ENCODE data around the gene AHSG. TPM values are rescaled to one million over a fixed set of nuclear protein-coding genes. Genes with fewer than 3 reads are reported as not detected.

AHSG gene
- total RNA-seq, 1 donor from 2014 or later: not detected

GRCh38 chr3:186613637-186614265, 891 bp downstream of the AHSG start:
- no peak for ATAC-seq
- DNase-seq (ENCODE audit: missing footprints): no peak
- intact Hi-C loops (cut with DNase I): loop anchor here (1.0 kb wide), 1 partner anchor 140 kb away; no protein-coding TSS in a partner anchor

- DNase-seq (ENCODE audit: missing footprints): no peak
- intact Hi-C loops (cut with DNase I): loop anchor here (1.0 kb wide), 1 partner anchor 139 kb away; no protein-coding TSS in a partner anchor
- no peak for ATAC-seq
These were observed 1.4 kb downstream of the AHSG start for GRCh38 chr3:186614266-186614596.

GRCh38 chr3:186614597-186615483, 2.0 kb downstream of the AHSG start:
- DNase-seq (ENCODE audit: missing footprints) (peak; percentile 80), ATAC-seq (peak; percentile 72)
- intact Hi-C loops (cut with DNase I): loop anchor here (1.0 to 5.0 kb wide), 3 partner anchors 138 to 633 kb away; no protein-coding TSS in a partner anchor

- intact Hi-C loops (cut with DNase I): loop anchor here (5.0 kb wide), 2 partner anchors 206 to 634 kb away; no protein-coding TSS in a partner anchor
- DNase-seq (ENCODE audit: missing footprints): no peak
- no peak for ATAC-seq
These were observed 3.4 kb downstream of the AHSG start for GRCh38 chr3:186616299-186616617.

- intact Hi-C loops (cut with DNase I): loop anchor here (5.0 kb wide), 2 partner anchors 205 to 635 kb away; no protein-coding TSS in a partner anchor
- peak; percentile 91 for DNase-seq (ENCODE audit: missing footprints)
- peak; percentile 95 for ATAC-seq
These were observed 4.4 kb downstream of the AHSG start for GRCh38 chr3:186617036-186617946.

GRCh38 chr3:186618318-186618938, 5.6 kb downstream of the AHSG start:
- ATAC-seq (no peak), DNase-seq (ENCODE audit: missing footprints) (no peak)
- intact Hi-C loops (cut with DNase I): loop anchor here (5.0 kb wide), 2 partner anchors 204 to 636 kb away; no protein-coding TSS in a partner anchor

GRCh38 chr3:186619787-186620212, 6.9 kb downstream of the AHSG start:
- no peak for ATAC-seq
- no peak for DNase-seq (ENCODE audit: missing footprints)
- intact Hi-C loops (cut with DNase I): loop anchor here (5.0 kb wide), 2 partner anchors 203 to 637 kb away; no protein-coding TSS in a partner anchor

- ATAC-seq: no peak
- DNase-seq (ENCODE audit: missing footprints): no peak
- intact Hi-C loops (cut with DNase I): no loop called here
These were observed 7.6 kb downstream of the AHSG start for GRCh38 chr3:186620213-186621092.

GRCh38 chr3:186621894-186622650, 9.2 kb downstream of the AHSG start:
- intact Hi-C loops (cut with DNase I): no loop called here
- DNase-seq (ENCODE audit: missing footprints) (no peak), ATAC-seq (no peak)

- intact Hi-C loops (cut with DNase I): no loop called here
- no peak for ATAC-seq
- no peak for DNase-seq (ENCODE audit: missing footprints)
These were observed 9.9 kb downstream of the AHSG start for GRCh38 chr3:186622651-186623310.

GRCh38 chr3:186624598-186624997, 11.7 kb downstream of the AHSG start:
- intact Hi-C loops (cut with DNase I): no loop called here
- no peak for DNase-seq (ENCODE audit: missing footprints)
- ATAC-seq: no peak

GRCh38 chr3:186625600-186626042, 12.8 kb downstream of the AHSG start:
- intact Hi-C loops (cut with DNase I): no loop called here
- ATAC-seq (no peak), DNase-seq (ENCODE audit: missing footprints) (no peak)

GRCh38 chr3:186626254-186626847, 13.5 kb downstream of the AHSG start:
- intact Hi-C loops (cut with DNase I): no loop called here
- no peak for DNase-seq (ENCODE audit: missing footprints)
- ATAC-seq: no peak

- DNase-seq (ENCODE audit: missing footprints) (no peak), ATAC-seq (no peak)
- intact Hi-C loops (cut with DNase I): no loop called here
These were observed 15.1 kb downstream of the AHSG start for GRCh38 chr3:186627852-186628414.

- intact Hi-C loops (cut with DNase I): no loop called here
- no peak for ATAC-seq
- DNase-seq (ENCODE audit: missing footprints): no peak
These were observed 15.9 kb downstream of the AHSG start for GRCh38 chr3:186628756-186629155.
